ENCODE results near the gene TAS2R9. TPM values are rescaled to one million over a fixed set of nuclear protein-coding genes. Genes with fewer than 3 reads are reported as not detected.

The TAS2R9 gene
- total RNA-seq, 1 experiment from 2014 or later: not detected

- CTCF ChIA-PET: no interaction called here
- no peak within 1 kb of the TSS for H3K27ac Mint-ChIP-seq (ENCODE audit: unreplicated experiment)
- no TSS peak for BruUV-seq (replicated peaks)
- no peak for TF ChIP-seq CTCF (IDR thresholded peaks at IDR 0.05; ENCODE audit: unreplicated experiment)
- intact Hi-C loops (cut with micrococcal nuclease; ENCODE audit: unreplicated experiment): no loop called here
- H3K36me3 Mint-ChIP-seq (ENCODE audit: insufficient read depth, unreplicated experiment): peaks cover 2% of the 10 kb centered on the region
- H3K27me3 Mint-ChIP-seq (ENCODE audit: unreplicated experiment): no peaks in the 10 kb centered on the region
- H3K9me3 Mint-ChIP-seq (ENCODE audit: low read depth, unreplicated experiment): no peaks in the 10 kb centered on the region
- no peak for DNase-seq
- H3K4me3 Mint-ChIP-seq (ENCODE audit: low read depth, unreplicated experiment): no peak within 1 kb of the TSS
- peaks cover 7% of the 10 kb centered on the region for H3K4me1 Mint-ChIP-seq (ENCODE audit: low read depth, unreplicated experiment)
Measured at GRCh38 chr12:10849425-10849878, 39.5 kb upstream of the TAS2R9 start, which contains the start of gene PRR4. TSS of gene PRR4 (minus strand) at chr12:10849475. CDS start at chr12:10849437, 38 bp downstream.

- CTCF ChIA-PET: interaction anchor here (0.8 kb wide), 1 partner anchor 9 kb away, joined by 5 read pairs; no protein-coding TSS in a partner anchor
- Mint-ChIP-seq H3K36me3 (ENCODE audit: insufficient read depth, unreplicated experiment) (no peaks in the 10 kb centered on the region), H3K9me3 (ENCODE audit: low read depth, unreplicated experiment) (no peaks in the 10 kb centered on the region), H3K27ac (ENCODE audit: unreplicated experiment) (no peak overlapping the region), H3K27me3 (ENCODE audit: unreplicated experiment) (no peaks in the 10 kb centered on the region), H3K4me3 (ENCODE audit: low read depth, unreplicated experiment) (no peak overlapping the region), H3K4me1 (ENCODE audit: low read depth, unreplicated experiment) (peaks cover 7% of the 10 kb centered on the region)
- TF ChIP-seq CTCF (IDR thresholded peaks at IDR 0.05; ENCODE audit: unreplicated experiment): no peak
- DNase-seq: no peak
- intact Hi-C loops (cut with micrococcal nuclease; ENCODE audit: unreplicated experiment): no loop called here
- no TSS peak for BruUV-seq (replicated peaks)
Measured at GRCh38 chr12:10847744-10848143, 37.8 kb upstream of the TAS2R9 start.

GRCh38 chr12:10842862-10843261 lies 32.9 kb upstream of the TAS2R9 start:
- intact Hi-C loops (cut with micrococcal nuclease; ENCODE audit: unreplicated experiment): no loop called here
- DNase-seq: no peak
- Mint-ChIP-seq H3K27ac (ENCODE audit: unreplicated experiment) (no peak overlapping the region), H3K9me3 (ENCODE audit: low read depth, unreplicated experiment) (no peaks in the 10 kb centered on the region), H3K4me1 (ENCODE audit: low read depth, unreplicated experiment) (no peaks in the 10 kb centered on the region), H3K36me3 (ENCODE audit: insufficient read depth, unreplicated experiment) (no peaks in the 10 kb centered on the region), H3K4me3 (ENCODE audit: low read depth, unreplicated experiment) (no peak overlapping the region), H3K27me3 (ENCODE audit: unreplicated experiment) (no peaks in the 10 kb centered on the region)
- TF ChIP-seq CTCF (IDR thresholded peaks at IDR 0.05; ENCODE audit: unreplicated experiment): no peak
- CTCF ChIA-PET: no interaction called here
- BruUV-seq (replicated peaks): no TSS peak

GRCh38 chr12:10838461-10838860 lies 28.5 kb upstream of the TAS2R9 start:
- no TSS peak for BruUV-seq (replicated peaks)
- CTCF ChIA-PET: no interaction called here
- intact Hi-C loops (cut with micrococcal nuclease; ENCODE audit: unreplicated experiment): no loop called here
- H3K4me3 Mint-ChIP-seq (ENCODE audit: low read depth, unreplicated experiment): no peak overlapping the region
- no peaks in the 10 kb centered on the region for H3K36me3 Mint-ChIP-seq (ENCODE audit: insufficient read depth, unreplicated experiment)
- no peak for DNase-seq
- H3K27me3 Mint-ChIP-seq (ENCODE audit: unreplicated experiment): no peaks in the 10 kb centered on the region
- no peak for TF ChIP-seq CTCF (IDR thresholded peaks at IDR 0.05; ENCODE audit: unreplicated experiment)
- H3K9me3 Mint-ChIP-seq (ENCODE audit: low read depth, unreplicated experiment): no peaks in the 10 kb centered on the region
- no peaks in the 10 kb centered on the region for H3K4me1 Mint-ChIP-seq (ENCODE audit: low read depth, unreplicated experiment)
- no peak overlapping the region for H3K27ac Mint-ChIP-seq (ENCODE audit: unreplicated experiment)
